GM12878 (cell line): ENCODE results near the gene TMEM235. TPM values are rescaled to one million over a fixed set of nuclear protein-coding genes. Genes with fewer than 3 reads are reported as not detected.

Source experiments
- ATAC-seq: fragments of 200-7000 bp; cut with Tn5 transposase; 3 replicates; pipeline ENCODE4 v1.9.1; 2020; ENCODE audit warnings: mild to moderate bottlenecking, moderate library complexity
- BruUV-seq: library from RNA; stranded (reverse); fragments of 400-500 nt; replicated peaks from 2 replicates; lab custom pipeline; 2021; lab: Mats Ljungman, UMichigan
- CTCF ChIA-PET: fragments of 300-600 bp; sonication (Branson Sonifier 250); formaldehyde crosslinking; extraction: SDS; loops from one replicate; lab custom pipeline; 2021; ENCODE audit warnings: inconsistent platforms; lab: Yijun Ruan, JAX
- POLR2A ChIA-PET: fragments of 350-600 bp; formaldehyde crosslinking; extraction: SDS; loops from one replicate; lab custom pipeline; 2021; ENCODE audit warnings: inconsistent platforms; lab: Charles Lee
- RAD21 ChIA-PET: fragments of 300-600 bp; sonication (Branson Sonifier 250); formaldehyde crosslinking; loops from one replicate; lab custom pipeline; 2023; ENCODE audit warnings: antibody characterized with exemption; ENCODE audit not compliant: unreplicated experiment; lab: Charles Lee
- SMC1A ChIA-PET: fragments of 300-600 bp; sonication (Branson Sonifier 250); formaldehyde crosslinking; loops from one replicate; lab custom pipeline; 2023; ENCODE audit not compliant: unreplicated experiment, uncharacterized antibody; lab: Charles Lee
- DNase-seq: peaks from one replicate; pipeline ENCODE4 v3.0.0-alpha.2; 2011; ENCODE audit warnings: low read depth, low spot score
- FAIRE-seq: peaks from 3 replicates; lab custom pipeline; 2011; peaks lifted over from hg19 to GRCh38; lab: Jason Lieb, UNC
- H2AFZ ChIP-seq: 2 replicates; pipeline ENCODE4 v1.6.0; 2011; ENCODE audit warnings: low read depth, low read length, control low read depth; ENCODE audit not compliant: control insufficient read depth
- H3K27ac ChIP-seq: 2 replicates; pipeline ENCODE4 v1.5.1; 2011; ENCODE audit warnings: control low read depth; ENCODE audit not compliant: control insufficient read depth, insufficient read depth
- H3K27me3 ChIP-seq, 2 experiments: replicated peaks in 1 of 2; 2 replicates each; pipeline versions ENCODE4 v1.6.0 to v1.6.1; 2011; ENCODE audit warnings: low read length in 1 of 2; ENCODE audit not compliant: control insufficient read depth in 2 of 2, insufficient read depth in 2 of 2
- H3K36me3 ChIP-seq, 2 experiments: 2 replicates each; pipeline ENCODE4 v1.5.1; 2011; ENCODE audit warnings: low read length in 1 of 2; ENCODE audit not compliant: control insufficient read depth in 2 of 2, insufficient read depth in 2 of 2
- H3K4me1 ChIP-seq: 2 replicates; pipeline ENCODE4 v1.6.1; 2011; ENCODE audit warnings: mild to moderate bottlenecking, low read length, moderate library complexity, mixed read lengths; ENCODE audit not compliant: control insufficient read depth, insufficient read depth
- H3K4me2 ChIP-seq: 2 replicates; pipeline ENCODE4 v1.6.0; 2011; ENCODE audit warnings: control low read depth; ENCODE audit not compliant: control insufficient read depth, insufficient read depth
- H3K4me3 ChIP-seq: fragments of 200-600 bp; sonication (generic); 2 replicates; pipeline ENCODE4 v1.5.1; 2016
- H3K79me2 ChIP-seq: 2 replicates; pipeline ENCODE4 v1.6.0; 2011; ENCODE audit warnings: low read length; ENCODE audit not compliant: control insufficient read depth, insufficient read depth
- H3K9ac ChIP-seq: 2 replicates; pipeline ENCODE4 v1.8.0; 2011; ENCODE audit warnings: low read length, control low read depth, mixed read lengths; ENCODE audit not compliant: control insufficient read depth, insufficient read depth
- H3K9me3 ChIP-seq: replicated peaks from 3 replicates; pipeline ENCODE4 v1.5.1; 2011; ENCODE audit warnings: mild to moderate bottlenecking, low read length; ENCODE audit not compliant: control insufficient read depth, insufficient read depth
- H4K20me1 ChIP-seq: 2 replicates; pipeline ENCODE4 v1.6.0; 2011; ENCODE audit not compliant: control insufficient read depth, insufficient read depth
- BHLHE40 ChIP-seq, 2 experiments: fragments of 450-650 bp in 1 of 2; IDR thresholded peaks; 2 replicates each; pipeline ENCODE4 v1.6.1; 2011 to 2017; ENCODE audit warnings: low read depth in 2 of 2, borderline replicate concordance in 1 of 2, improper control_type of control experiment in 1 of 2, low read length in 1 of 2, mild to moderate bottlenecking in 1 of 2
- BRCA1 ChIP-seq: IDR thresholded peaks from 2 replicates; pipeline ENCODE4 v1.6.1; 2011; ENCODE audit warnings: low read depth, low read length, improper control_type of control experiment
- CREB1 ChIP-seq: IDR thresholded peaks from 2 replicates; pipeline ENCODE4 v1.6.1; 2012; ENCODE audit warnings: low read depth, mild to moderate bottlenecking, inconsistent platforms
- POU2F2 ChIP-seq: IDR thresholded peaks from 3 replicates; pipeline ENCODE4 v1.6.1; 2011; ENCODE audit warnings: low read depth, mild to moderate bottlenecking, low read length, borderline replicate concordance
- RB1 ChIP-seq: fragments of 450-650 bp; formaldehyde crosslinking; IDR thresholded peaks from 2 replicates; pipeline ENCODE4 v1.6.1; 2017; ENCODE audit warnings: mild to moderate bottlenecking, borderline replicate concordance
- RUNX3 ChIP-seq: IDR thresholded peaks from 2 replicates; pipeline ENCODE4 v1.6.1; 2012; ENCODE audit warnings: low read length, inconsistent platforms
- SREBF1 ChIP-seq: IDR thresholded peaks from 2 replicates; pipeline ENCODE4 v1.6.1; 2012; ENCODE audit warnings: mild to moderate bottlenecking, low read length
- SUPT20H ChIP-seq: IDR thresholded peaks from 2 replicates; pipeline ENCODE4 v1.6.1; 2011; ENCODE audit warnings: low read depth, mild to moderate bottlenecking, low read length, moderate library complexity, borderline replicate concordance; ENCODE audit not compliant: control insufficient read depth
- TARDBP ChIP-seq: IDR thresholded peaks from 2 replicates; pipeline ENCODE4 v1.6.1; 2016; ENCODE audit warnings: borderline replicate concordance
- TCF7 ChIP-seq: IDR thresholded peaks from 2 replicates; pipeline ENCODE4 v1.6.1; 2014; ENCODE audit warnings: antibody characterized with exemption, borderline replicate concordance
- YBX1 ChIP-seq: fragments of 450-650 bp; IDR thresholded peaks from 2 replicates; pipeline ENCODE4 v1.6.1; 2016; ENCODE audit warnings: antibody characterized with exemption
- ZBED1 ChIP-seq: IDR thresholded peaks from 2 replicates; pipeline ENCODE4 v1.6.1; 2016; ENCODE audit warnings: borderline replicate concordance
- ZNF217 ChIP-seq: fragments of 450-650 bp; IDR thresholded peaks from 2 replicates; pipeline ENCODE4 v1.6.1; 2017; ENCODE audit warnings: antibody characterized with exemption, mild to moderate bottlenecking
- WGBS: methylation state at CpG from one replicate; pipeline ENCODE4 v1.1.6; 2016; ENCODE audit warnings: low lambda C conversion rate; ENCODE audit not compliant: insufficient replicate concordance, insufficient coverage; ENCODE audit errors: missing lambda C conversion rate; 5-methylcytosine and 5-hydroxymethylcytosine counted together
- in situ Hi-C: fragments of 300-500 bp; cut with MboI; formaldehyde crosslinking; loops from 9 replicates; pipeline ENCODE4 v1.14.3; 2018; ENCODE audit warnings: mixed read lengths
- intact Hi-C: fragments of 100-400 bp; cut with micrococcal nuclease; formaldehyde crosslinking; loops from one replicate; pipeline ENCODE4 v1.14.2; 2022; ENCODE audit not compliant: unreplicated experiment
- polyA plus RNA-seq, 11 experiments: library from polyadenylated mRNA; depleted of rRNA in 4 of 11; unstranded in 6 of 11; stranded (reverse) in 5 of 11; fragments of >200 nt; fragmentation: Nextera tagmentation in 4 of 11; fragmentation: Illumina TruSeq in 1 of 11; extraction: Ambion mirVana in 4 of 11; extraction: Trizol in 1 of 11; gene quantifications; 1 replicate in 1 of 11; 2 replicates in 10 of 11; pipeline versions ENCODE4 v1.2.1 to v1.2.3, GENCODE V29; 2011 to 2016; ENCODE audit warnings: inconsistent platforms in 2 of 11, missing spikeins in 2 of 11, low read depth in 1 of 11
- total RNA-seq, 4 experiments: library from RNA; depleted of rRNA in 3 of 4; stranded (reverse); fragments of >200 nt in 3 of 4; fragmentation: Illumina TruSeq in 1 of 4; extraction: Trizol in 1 of 4; gene quantifications; 2 replicates each; pipeline versions ENCODE4 v1.2.1 to v1.2.3, GENCODE V29; 2013 to 2021
- TF ChIP-seq, protein P1 (sequence below): fragments of 450-650 bp; formaldehyde crosslinking; IDR thresholded peaks from 2 replicates; pipeline ENCODE4 v1.4.0; 2020; ENCODE audit warnings: mild to moderate bottlenecking, moderate library complexity
- TF ChIP-seq, protein P2 (sequence below): IDR thresholded peaks from 2 replicates; pipeline ENCODE4 v1.6.1; 2012; ENCODE audit warnings: low read depth, low read length, improper control_type of control experiment
- TF ChIP-seq, protein P3 (sequence below): IDR thresholded peaks from 2 replicates; pipeline ENCODE4 v1.6.1; 2012; ENCODE audit warnings: low read length, inconsistent platforms
- TF ChIP-seq, protein P4 (sequence below), 3 experiments: IDR thresholded peaks in 2 of 3; conservative IDR thresholded peaks in 1 of 3; 2 replicates each; pipeline ENCODE4 v1.5.1; 2011; ENCODE audit warnings: low read depth in 3 of 3, low read length in 3 of 3, mild to moderate bottlenecking in 3 of 3, control low read depth in 2 of 3, moderate library complexity in 2 of 3, inconsistent platforms in 1 of 3, mixed read lengths in 1 of 3; ENCODE audit not compliant: control insufficient read depth in 2 of 3, insufficient read depth in 1 of 3; ENCODE audit errors: extremely low read depth in 1 of 3

TMEM235 gene
- total and polyA plus RNA-seq, 10 of the 15 experiments (the other 5 are each of a cell fraction or from before 2014, with no cell fraction given): not detected

GRCh38 chr17:78233678-78234077 lies 2.2 kb downstream of the TMEM235 start:
- Histone ChIP-seq H3K27me3 (peaks cover 6 to 9% of the 10 kb centered on the region in 2 experiments; a peak in 3 of 4 replicates), H3K9me3 (no peaks in the 10 kb centered on the region), H4K20me1 (no peaks in the 10 kb centered on the region), H3K79me2 (no peaks in the 10 kb centered on the region), H3K9ac (no peak overlapping the region), H3K4me1 (peaks cover 2% of the 10 kb centered on the region; the same call in 1 of the 2 replicates), H3K27ac (no peak overlapping the region), H3K4me3 (no peak overlapping the region), H2AFZ (no peak overlapping the region), H3K4me2 (no peak overlapping the region), H3K36me3 (no peaks in the 10 kb centered on the region)
- ChIA-PET RAD21 (no interaction called here), POLR2A (no interaction called here), CTCF (no interaction called here), SMC1A (no interaction called here)
- in situ Hi-C loops: no loop called here
- 49% methylated on average over 9 of the region's 10 CpGs for WGBS
- intact Hi-C loops: no loop called here
- ATAC-seq (no peak), FAIRE-seq (no peak), DNase-seq (no peak)
- BruUV-seq: no TSS peak
- TF ChIP-seq RB1 (no peak), RUNX3 (no peak), SUPT20H (no peak), SREBF1 (no peak), TCF7 (no peak), POU2F2 (no peak), ZBED1 (no peak), CREB1 (no peak), BHLHE40 (IDR thresholded peaks at IDR 0.05; ENCODE audit: borderline replicate concordance in 1 of 2, low read depth in 2 of 2, low read length in 1 of 2) (no peak), BRCA1 (no peak), ZNF217 (no peak), YBX1 (no peak), TARDBP (no peak)
- TF ChIP-seq, protein P1, sequence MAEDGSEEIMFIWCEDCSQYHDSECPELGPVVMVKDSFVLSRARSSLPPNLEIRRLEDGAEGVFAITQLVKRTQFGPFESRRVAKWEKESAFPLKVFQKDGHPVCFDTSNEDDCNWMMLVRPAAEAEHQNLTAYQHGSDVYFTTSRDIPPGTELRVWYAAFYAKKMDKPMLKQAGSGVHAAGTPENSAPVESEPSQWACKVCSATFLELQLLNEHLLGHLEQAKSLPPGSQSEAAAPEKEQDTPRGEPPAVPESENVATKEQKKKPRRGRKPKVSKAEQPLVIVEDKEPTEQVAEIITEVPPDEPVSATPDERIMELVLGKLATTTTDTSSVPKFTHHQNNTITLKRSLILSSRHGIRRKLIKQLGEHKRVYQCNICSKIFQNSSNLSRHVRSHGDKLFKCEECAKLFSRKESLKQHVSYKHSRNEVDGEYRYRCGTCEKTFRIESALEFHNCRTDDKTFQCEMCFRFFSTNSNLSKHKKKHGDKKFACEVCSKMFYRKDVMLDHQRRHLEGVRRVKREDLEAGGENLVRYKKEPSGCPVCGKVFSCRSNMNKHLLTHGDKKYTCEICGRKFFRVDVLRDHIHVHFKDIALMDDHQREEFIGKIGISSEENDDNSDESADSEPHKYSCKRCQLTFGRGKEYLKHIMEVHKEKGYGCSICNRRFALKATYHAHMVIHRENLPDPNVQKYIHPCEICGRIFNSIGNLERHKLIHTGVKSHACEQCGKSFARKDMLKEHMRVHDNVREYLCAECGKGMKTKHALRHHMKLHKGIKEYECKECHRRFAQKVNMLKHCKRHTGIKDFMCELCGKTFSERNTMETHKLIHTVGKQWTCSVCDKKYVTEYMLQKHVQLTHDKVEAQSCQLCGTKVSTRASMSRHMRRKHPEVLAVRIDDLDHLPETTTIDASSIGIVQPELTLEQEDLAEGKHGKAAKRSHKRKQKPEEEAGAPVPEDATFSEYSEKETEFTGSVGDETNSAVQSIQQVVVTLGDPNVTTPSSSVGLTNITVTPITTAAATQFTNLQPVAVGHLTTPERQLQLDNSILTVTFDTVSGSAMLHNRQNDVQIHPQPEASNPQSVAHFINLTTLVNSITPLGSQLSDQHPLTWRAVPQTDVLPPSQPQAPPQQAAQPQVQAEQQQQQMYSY (CRISPR knock-in tag): no peak
- TF ChIP-seq, protein P2, sequence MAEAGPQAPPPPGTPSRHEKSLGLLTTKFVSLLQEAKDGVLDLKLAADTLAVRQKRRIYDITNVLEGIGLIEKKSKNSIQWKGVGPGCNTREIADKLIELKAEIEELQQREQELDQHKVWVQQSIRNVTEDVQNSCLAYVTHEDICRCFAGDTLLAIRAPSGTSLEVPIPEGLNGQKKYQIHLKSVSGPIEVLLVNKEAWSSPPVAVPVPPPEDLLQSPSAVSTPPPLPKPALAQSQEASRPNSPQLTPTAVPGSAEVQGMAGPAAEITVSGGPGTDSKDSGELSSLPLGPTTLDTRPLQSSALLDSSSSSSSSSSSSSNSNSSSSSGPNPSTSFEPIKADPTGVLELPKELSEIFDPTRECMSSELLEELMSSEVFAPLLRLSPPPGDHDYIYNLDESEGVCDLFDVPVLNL: no peak
- TF ChIP-seq, protein P3, sequence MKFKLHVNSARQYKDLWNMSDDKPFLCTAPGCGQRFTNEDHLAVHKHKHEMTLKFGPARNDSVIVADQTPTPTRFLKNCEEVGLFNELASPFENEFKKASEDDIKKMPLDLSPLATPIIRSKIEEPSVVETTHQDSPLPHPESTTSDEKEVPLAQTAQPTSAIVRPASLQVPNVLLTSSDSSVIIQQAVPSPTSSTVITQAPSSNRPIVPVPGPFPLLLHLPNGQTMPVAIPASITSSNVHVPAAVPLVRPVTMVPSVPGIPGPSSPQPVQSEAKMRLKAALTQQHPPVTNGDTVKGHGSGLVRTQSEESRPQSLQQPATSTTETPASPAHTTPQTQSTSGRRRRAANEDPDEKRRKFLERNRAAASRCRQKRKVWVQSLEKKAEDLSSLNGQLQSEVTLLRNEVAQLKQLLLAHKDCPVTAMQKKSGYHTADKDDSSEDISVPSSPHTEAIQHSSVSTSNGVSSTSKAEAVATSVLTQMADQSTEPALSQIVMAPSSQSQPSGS: no peak
- TF ChIP-seq, protein P4, sequence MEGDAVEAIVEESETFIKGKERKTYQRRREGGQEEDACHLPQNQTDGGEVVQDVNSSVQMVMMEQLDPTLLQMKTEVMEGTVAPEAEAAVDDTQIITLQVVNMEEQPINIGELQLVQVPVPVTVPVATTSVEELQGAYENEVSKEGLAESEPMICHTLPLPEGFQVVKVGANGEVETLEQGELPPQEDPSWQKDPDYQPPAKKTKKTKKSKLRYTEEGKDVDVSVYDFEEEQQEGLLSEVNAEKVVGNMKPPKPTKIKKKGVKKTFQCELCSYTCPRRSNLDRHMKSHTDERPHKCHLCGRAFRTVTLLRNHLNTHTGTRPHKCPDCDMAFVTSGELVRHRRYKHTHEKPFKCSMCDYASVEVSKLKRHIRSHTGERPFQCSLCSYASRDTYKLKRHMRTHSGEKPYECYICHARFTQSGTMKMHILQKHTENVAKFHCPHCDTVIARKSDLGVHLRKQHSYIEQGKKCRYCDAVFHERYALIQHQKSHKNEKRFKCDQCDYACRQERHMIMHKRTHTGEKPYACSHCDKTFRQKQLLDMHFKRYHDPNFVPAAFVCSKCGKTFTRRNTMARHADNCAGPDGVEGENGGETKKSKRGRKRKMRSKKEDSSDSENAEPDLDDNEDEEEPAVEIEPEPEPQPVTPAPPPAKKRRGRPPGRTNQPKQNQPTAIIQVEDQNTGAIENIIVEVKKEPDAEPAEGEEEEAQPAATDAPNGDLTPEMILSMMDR (IDR thresholded peaks at IDR 0.05 in 2 of 3, conservative IDR thresholded peaks at IDR 0.05 in 1 of 3; ENCODE audit: control insufficient read depth in 2 of 3, extremely low read depth in 1 of 3, insufficient read depth in 1 of 3, low read depth in 3 of 3, low read length in 3 of 3): no peak
